NCI-H2081 (cell line): ENCODE data around the gene COBLL1.

ENCODE experiments used
- DNase-seq, 2 experiments: peaks; one replicate each; lab custom pipeline; 2025; lab: John Stamatoyannopoulos, UW

Gene COBLL1

GRCh38 chr2:164756773-164757172 lies 84.8 kb downstream of the COBLL1 start:
- DNase-seq: no peak

- no peak for DNase-seq
These were observed 85.7 kb downstream of the COBLL1 start for GRCh38 chr2:164755952-164756351.

- no peak for DNase-seq
These were observed 87.2 kb downstream of the COBLL1 start for GRCh38 chr2:164754157-164755093.

- DNase-seq: no peak
These were observed 88.7 kb downstream of the COBLL1 start for GRCh38 chr2:164752956-164753355.

- no peak for DNase-seq
These were observed 93.7 kb downstream of the COBLL1 start for GRCh38 chr2:164747783-164748433.

GRCh38 chr2:164747140-164747539 lies 94.5 kb downstream of the COBLL1 start:
- no peak for DNase-seq

GRCh38 chr2:164746713-164747112 lies 94.9 kb downstream of the COBLL1 start:
- no peak for DNase-seq

- no peak for DNase-seq
These were observed 96.4 kb downstream of the COBLL1 start for GRCh38 chr2:164745012-164745797.

GRCh38 chr2:164742738-164743317 lies 98.8 kb downstream of the COBLL1 start:
- no peak for DNase-seq

- DNase-seq: no peak
These were observed 101.7 kb downstream of the COBLL1 start for GRCh38 chr2:164739966-164740365.

- DNase-seq: peak; percentile 83 to 84
These were observed 104.0 kb downstream of the COBLL1 start for GRCh38 chr2:164737612-164738081.

GRCh38 chr2:164735309-164735919 lies 106.2 kb downstream of the COBLL1 start:
- peak; percentile 76 to 94 for DNase-seq

GRCh38 chr2:164734196-164734595 lies 107.4 kb downstream of the COBLL1 start:
- no peak for DNase-seq

GRCh38 chr2:164725542-164725941 lies 116.1 kb downstream of the COBLL1 start:
- no peak for DNase-seq

- no peak for DNase-seq
These were observed 118.8 kb downstream of the COBLL1 start for GRCh38 chr2:164722616-164723338.

- DNase-seq: no peak
These were observed 120.2 kb downstream of the COBLL1 start for GRCh38 chr2:164721430-164721829.

- DNase-seq: no peak
These were observed 121.4 kb downstream of the COBLL1 start for GRCh38 chr2:164719996-164720941.

GRCh38 chr2:164717000-164717803 lies 124.4 kb downstream of the COBLL1 start:
- DNase-seq: peak; percentile 6 to 40

GRCh38 chr2:164714471-164714870 lies 127.2 kb downstream of the COBLL1 start:
- no peak for DNase-seq
